Endothelial cell of umbilical vein (primary cell): ENCODE results near the gene FAM43B. TPM values are rescaled to one million over a fixed set of nuclear protein-coding genes. Genes with fewer than 3 reads are reported as not detected.

Source experiments
- BruUV-seq: library from RNA; stranded (reverse); fragments of 400-500 nt; replicated peaks from 2 replicates; lab custom pipeline; 2021; lab: Mats Ljungman, UMichigan
- CTCF ChIA-PET: fragments of 300-600, 350-600 bp; sonication (Branson Sonifier 250); formaldehyde crosslinking; loops from one replicate; lab custom pipeline; 2021; ENCODE audit warnings: antibody characterized with exemption, inconsistent platforms; lab: Charles Lee
- POLR2A ChIA-PET: fragments of 300-600, 350-600 bp; sonication (Branson Sonifier 250); formaldehyde crosslinking; loops from one replicate; lab custom pipeline; 2021; ENCODE audit warnings: antibody characterized with exemption, inconsistent platforms; lab: Charles Lee
- DNase-seq: peaks from one replicate; pipeline ENCODE4 v3.0.0-alpha.2; 2011; ENCODE audit warnings: low read depth, low spot score
- FAIRE-seq: peaks from 2 replicates; lab custom pipeline; 2011; peaks lifted over from hg19 to GRCh38; lab: Jason Lieb, UNC
- H2AFZ ChIP-seq: 2 replicates; pipeline ENCODE4 v1.6.0; 2012; ENCODE audit warnings: low read depth, low read length, control low read depth, inconsistent platforms
- H3K27ac ChIP-seq: 2 replicates; pipeline ENCODE4 v1.5.1; 2011; ENCODE audit warnings: low read depth, mild to moderate bottlenecking, control low read depth, low read length, moderate library complexity; ENCODE audit not compliant: insufficient read depth
- H3K27me3 ChIP-seq, 2 experiments: 2 replicates each; pipeline versions ENCODE4 v1.6.0 to v1.6.1; 2011; ENCODE audit warnings: low read length in 2 of 2, mixed read lengths in 1 of 2; ENCODE audit not compliant: control insufficient read depth in 2 of 2, insufficient read depth in 2 of 2
- H3K36me3 ChIP-seq, 2 experiments: 2 replicates in 1 of 2; 3 replicates in 1 of 2; pipeline ENCODE4 v1.5.1; 2011; ENCODE audit warnings: low read length in 2 of 2, mild to moderate bottlenecking in 1 of 2, moderate library complexity in 1 of 2; ENCODE audit not compliant: control insufficient read depth in 2 of 2, insufficient read depth in 2 of 2; ENCODE audit errors: extremely low read depth in 1 of 2
- H3K4me1 ChIP-seq: 3 replicates; pipeline ENCODE4 v1.5.1; 2011; ENCODE audit warnings: mild to moderate bottlenecking, low read length; ENCODE audit not compliant: control insufficient read depth, insufficient read depth; ENCODE audit errors: extremely low read depth
- H3K4me2 ChIP-seq: 2 replicates; pipeline ENCODE4 v1.6.1; 2011; ENCODE audit warnings: low read length, control low read depth, mixed read lengths; ENCODE audit not compliant: insufficient read depth
- H3K4me3 ChIP-seq, 3 experiments: fragments of 200-600 bp in 1 of 3; sonication (generic), shearing (Covaris generic) in 1 of 3; replicated peaks in 1 of 3; 2 replicates each; pipeline ENCODE4 v1.5.1; 2011 to 2016; ENCODE audit warnings: control low read depth in 3 of 3, low read length in 3 of 3, mild to moderate bottlenecking in 2 of 3, inconsistent platforms in 1 of 3, low read depth in 1 of 3, moderate library complexity in 1 of 3; ENCODE audit not compliant: insufficient read depth in 1 of 3
- H3K79me2 ChIP-seq: 2 replicates; pipeline ENCODE4 v1.6.0; 2012; ENCODE audit warnings: low read length, inconsistent platforms; ENCODE audit not compliant: control insufficient read depth, insufficient read depth
- H3K9ac ChIP-seq: replicated peaks from 2 replicates; pipeline ENCODE3; 2011; ENCODE audit warnings: low read length, control low read depth; ENCODE audit not compliant: insufficient read depth; ENCODE audit errors: extremely low read depth
- H3K9me1 ChIP-seq: replicated peaks from 3 replicates; pipeline ENCODE4 v1.6.0; 2011; ENCODE audit warnings: mild to moderate bottlenecking, low read length; ENCODE audit not compliant: control insufficient read depth, insufficient read depth; ENCODE audit errors: extremely low read depth
- H3K9me3 ChIP-seq: replicated peaks from 2 replicates; pipeline ENCODE4 v1.5.1; 2012; ENCODE audit warnings: low read length, inconsistent platforms; ENCODE audit not compliant: control insufficient read depth, insufficient read depth
- H4K20me1 ChIP-seq: replicated peaks from 2 replicates; pipeline ENCODE3; 2011; ENCODE audit warnings: mild to moderate bottlenecking, low read length; ENCODE audit not compliant: control insufficient read depth, insufficient read depth; ENCODE audit errors: extremely low read depth
- CTCF ChIP-seq, 2 donors: IDR thresholded peaks; 1 replicate in 1 of 2; 2 replicates in 1 of 2; pipeline ENCODE4 v1.5.1; 2011; ENCODE audit warnings: low read length in 2 of 2, mild to moderate bottlenecking in 2 of 2, moderate library complexity in 2 of 2, control low read depth in 1 of 2, inconsistent platforms in 1 of 2, low read depth in 1 of 2; ENCODE audit not compliant: insufficient read depth in 1 of 2; ENCODE audit errors: extremely low read depth in 1 of 2
- EZH2 ChIP-seq: IDR thresholded peaks from 2 replicates; pipeline ENCODE4 v1.6.1; 2012; ENCODE audit warnings: borderline replicate concordance, low read depth, mild to moderate bottlenecking, moderate library complexity, low read length, inconsistent platforms; ENCODE audit not compliant: severe bottlenecking
- JUN ChIP-seq: IDR thresholded peaks from 2 replicates; pipeline ENCODE4 v1.6.1; 2011; ENCODE audit warnings: borderline replicate concordance, low read depth; ENCODE audit not compliant: insufficient read length, insufficient read depth
- MYC ChIP-seq: IDR thresholded peaks from one replicate; pipeline ENCODE4 v1.6.1; 2011; ENCODE audit warnings: mild to moderate bottlenecking, low read depth, low read length
- POLR2A ChIP-seq: IDR thresholded peaks from 2 replicates; pipeline ENCODE4 v1.6.1; 2012; ENCODE audit warnings: low read depth, mild to moderate bottlenecking, control low read depth, low read length
- POLR2AphosphoS5 ChIP-seq: IDR thresholded peaks from 2 replicates; pipeline ENCODE4 v1.6.1; 2012; ENCODE audit warnings: low read depth, mild to moderate bottlenecking, control low read depth, low read length, moderate library complexity; ENCODE audit not compliant: insufficient read depth
- dilution Hi-C: fragments of 300-500 bp; cut with MboI; formaldehyde crosslinking; loops from one replicate; pipeline ENCODE4 v1.15.0; 2019; ENCODE audit warnings: low sequenced_read_pairs; ENCODE audit not compliant: extremely low pct_ligation_motif_present
- intact Hi-C: fragments of 100-400 bp; cut with micrococcal nuclease; formaldehyde crosslinking; loops from one replicate; pipeline ENCODE4 v1.10.0; 2022
- polyA plus RNA-seq, 4 experiments: library from polyadenylated mRNA; depleted of rRNA in 3 of 4; stranded (reverse) in 3 of 4; unstranded in 1 of 4; fragments of >200 nt; gene quantifications; 2 replicates each; pipeline versions ENCODE4 v1.2.1 to v1.2.3, GENCODE V29; 2011 to 2012; ENCODE audit warnings: missing spikeins in 1 of 4
- total RNA-seq: library from RNA; stranded (reverse); gene quantifications from 2 replicates; pipeline ENCODE4 v1.2.3, GENCODE V29; 2021
- TF ChIP-seq, protein P1 (sequence below): IDR thresholded peaks from 2 replicates; pipeline ENCODE4 v1.6.1; 2011; ENCODE audit not compliant: insufficient read depth, insufficient read length

The FAM43B gene
- total and polyA plus RNA-seq, 2 donors (not counting 3 experiments of a cell fraction or from before 2014, with no cell fraction given), result not detected

DNA sequence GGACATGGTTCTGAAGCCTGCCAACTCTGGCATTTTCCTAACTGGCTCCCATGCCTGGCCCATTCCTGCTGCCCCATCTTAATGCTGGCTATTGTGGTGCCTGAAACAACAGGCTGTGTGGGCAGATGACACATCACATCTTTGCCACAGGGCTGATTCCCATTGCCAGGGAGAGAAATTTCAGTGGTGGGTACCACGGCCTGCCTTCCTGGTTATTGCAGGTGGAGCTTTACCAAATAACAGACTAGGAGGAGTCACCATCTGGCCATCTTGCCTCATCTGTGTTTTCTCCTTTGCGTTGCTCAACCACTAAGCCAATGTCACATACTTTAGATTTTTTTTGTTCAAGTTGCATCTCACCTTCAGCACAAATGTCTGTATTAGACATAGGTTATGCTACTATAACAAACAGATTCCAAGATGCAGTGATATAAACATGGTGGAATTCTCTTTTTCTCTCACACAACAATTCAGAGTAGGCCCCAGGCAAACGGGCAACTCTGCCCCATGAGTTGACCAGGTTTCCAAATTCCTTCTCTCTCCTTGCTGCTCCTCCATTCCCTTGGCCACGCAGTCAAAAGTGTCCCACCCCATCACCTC, 50.6 kb downstream of the FAM43B start:
- H3K79me2 ChIP-seq, result no peaks in the 10 kb centered on the region
- ChIA-PET CTCF (interaction anchor here (1.9 kb wide), 1 partner anchor 28 kb away, joined by 6 read pairs; no protein-coding TSS in a partner anchor), POLR2A (no interaction called here)
- TF ChIP-seq POLR2A (no peak), POLR2AphosphoS5 (no peak)
- DNase-seq (no peak), FAIRE-seq (no peak)
- H3K36me3 ChIP-seq, result no peaks in the 10 kb centered on the region
- no peak overlapping the region for H2AFZ ChIP-seq
- intact Hi-C loops, result no loop called here
- no peak overlapping the region for H3K9ac ChIP-seq
- BruUV-seq, result no TSS peak
- dilution Hi-C loops, result no loop called here
- H3K4me2 ChIP-seq, result no peak overlapping the region
- no peaks in the 10 kb centered on the region for H3K9me1 ChIP-seq
- no peak overlapping the region for H3K27ac ChIP-seq
- no peaks in the 10 kb centered on the region for H3K9me3 ChIP-seq
- H3K4me3 ChIP-seq, result no peak overlapping the region
- peaks cover 6% of the 10 kb centered on the region for H3K4me1 ChIP-seq
- peaks cover 0 to 2% of the 10 kb centered on the region in 2 experiments for H3K27me3 ChIP-seq
- H4K20me1 ChIP-seq, result no peaks in the 10 kb centered on the region

- BruUV-seq, result no TSS peak
- H3K27me3 ChIP-seq, result peaks cover 0 to 2% of the 10 kb centered on the region in 2 experiments
- no peak for FAIRE-seq
- H3K27ac ChIP-seq, result no peak overlapping the region
- H3K4me2 ChIP-seq, result no peak overlapping the region
- H3K9me3 ChIP-seq, result no peaks in the 10 kb centered on the region
- H3K4me1 ChIP-seq, result peaks cover 6% of the 10 kb centered on the region
- H3K4me3 ChIP-seq, result no peak overlapping the region
- no peak for TF ChIP-seq POLR2AphosphoS5
- TF ChIP-seq, protein P1, sequence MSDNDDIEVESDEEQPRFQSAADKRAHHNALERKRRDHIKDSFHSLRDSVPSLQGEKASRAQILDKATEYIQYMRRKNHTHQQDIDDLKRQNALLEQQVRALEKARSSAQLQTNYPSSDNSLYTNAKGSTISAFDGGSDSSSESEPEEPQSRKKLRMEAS, result no peak
- TF ChIP-seq MYC, result no peak
- TF ChIP-seq CTCF (IDR thresholded peaks at IDR 0.05; ENCODE audit: extremely low read depth in 1 of 2, insufficient read depth in 1 of 2, low read depth in 1 of 2, low read length in 2 of 2), result no peak
- TF ChIP-seq EZH2, result no peak
- TF ChIP-seq JUN, result no peak
- dilution Hi-C loops, result no loop called here
- H2AFZ ChIP-seq, result no peak overlapping the region
- CTCF ChIA-PET, result no interaction called here
- H3K9ac ChIP-seq, result no peak overlapping the region
- no peaks in the 10 kb centered on the region for H4K20me1 ChIP-seq
- no peaks in the 10 kb centered on the region for H3K9me1 ChIP-seq
- intact Hi-C loops, result no loop called here
- POLR2A ChIA-PET, result no interaction called here
- DNase-seq, result no peak
- no peaks in the 10 kb centered on the region for H3K79me2 ChIP-seq
- H3K36me3 ChIP-seq, result no peaks in the 10 kb centered on the region
Measured at GRCh38 chr1:20603504-20604464, 51.4 kb downstream of the FAM43B start.
